Activated CD8-positive, alpha-beta memory T cell treated with anti-CD3 and anti-CD28 coated beads, Interleukin-2, amount 50 U/mL, for 1 hour (primary cell): Measurements from ENCODE around the gene COL9A3.

Experiments
- DNase-seq: peaks from one replicate; pipeline ENCODE4 v3.0.0-alpha.2; 2020; ENCODE audit errors: extremely low read depth

Gene COL9A3

DNA sequence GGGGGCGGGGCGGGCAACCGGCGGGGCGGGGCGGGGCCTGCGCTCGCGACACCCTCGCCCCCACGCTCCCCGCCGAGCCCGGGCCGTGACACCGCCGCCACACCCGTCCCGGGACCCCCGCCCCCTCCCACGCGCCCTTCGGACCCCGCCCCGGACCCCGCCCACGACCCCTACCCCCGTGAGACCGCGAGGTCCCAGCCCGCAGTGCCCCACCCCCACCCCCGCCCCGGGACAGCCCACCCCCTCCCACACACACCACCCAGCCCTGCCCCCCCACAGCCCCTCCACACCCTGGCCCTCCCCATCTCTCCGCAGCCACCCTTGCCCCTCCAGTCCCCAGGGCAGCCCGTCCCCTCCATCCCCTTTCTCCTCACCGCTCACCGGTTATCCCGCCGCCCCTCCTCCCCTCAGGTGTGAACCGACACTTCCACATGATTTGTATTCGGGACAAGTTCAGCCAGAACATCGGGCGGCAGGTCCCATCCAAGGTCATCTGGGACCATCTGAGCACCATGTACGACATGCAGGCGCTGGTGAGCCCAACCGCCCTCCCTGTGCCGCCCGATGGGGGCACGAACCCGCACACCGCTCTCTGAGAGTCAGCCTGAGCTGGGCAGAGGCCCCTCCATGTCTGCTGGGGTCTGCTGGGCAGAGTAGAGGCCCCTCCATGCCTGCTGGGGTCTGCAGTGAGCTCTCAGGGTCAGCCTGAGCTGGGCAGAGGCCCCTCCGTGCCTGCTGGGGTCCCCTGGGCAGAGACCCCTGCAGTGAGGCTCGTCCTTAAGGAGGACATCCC lies 20.0 kb upstream of the COL9A3 start:
- DNase-seq: no peak

GRCh38 chr20:62797671-62798532 lies 18.9 kb upstream of the COL9A3 start:
- DNase-seq: no peak

DNA sequence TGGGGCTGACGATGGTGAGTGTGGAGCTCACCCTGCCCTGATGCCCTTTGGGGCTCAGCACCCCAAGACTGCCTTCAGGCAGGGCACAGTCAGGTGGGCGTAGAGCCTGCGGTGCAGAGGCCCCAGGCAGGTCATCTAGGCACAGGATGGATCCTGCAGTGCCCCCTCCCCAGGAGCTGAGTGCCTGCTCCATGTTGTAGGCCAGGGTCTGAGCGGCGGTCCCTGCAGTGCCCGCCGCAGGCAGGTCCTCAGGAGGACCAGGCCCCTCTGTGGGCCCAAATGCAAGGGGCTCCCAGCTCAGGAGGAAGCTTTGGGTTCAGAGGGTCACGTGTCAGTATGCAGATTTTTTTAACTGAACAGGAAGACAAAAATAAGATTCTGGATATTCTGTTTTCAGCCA lies 17.8 kb upstream of the COL9A3 start:
- no peak for DNase-seq

DNA sequence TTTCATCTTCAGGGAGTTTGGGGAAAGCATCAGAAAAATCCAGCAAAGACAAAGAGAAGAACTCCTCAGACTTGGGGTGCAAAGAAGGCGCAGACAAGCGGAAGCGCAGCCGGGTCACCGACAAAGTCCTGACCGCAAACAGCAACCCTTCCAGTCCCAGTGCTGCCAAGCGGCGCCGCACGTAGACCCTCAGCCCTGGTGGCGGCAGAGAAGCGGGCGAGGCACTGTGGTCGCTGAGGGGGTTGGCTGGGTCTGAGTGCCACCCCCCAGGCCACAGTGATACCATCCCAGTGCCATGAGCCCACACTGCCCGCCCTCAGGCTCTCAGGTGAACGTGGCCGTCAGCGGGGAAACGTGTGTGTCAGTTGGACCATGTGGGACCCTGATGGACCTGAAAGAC lies 17.4 kb upstream of the COL9A3 start:
- no peak for DNase-seq

DNA sequence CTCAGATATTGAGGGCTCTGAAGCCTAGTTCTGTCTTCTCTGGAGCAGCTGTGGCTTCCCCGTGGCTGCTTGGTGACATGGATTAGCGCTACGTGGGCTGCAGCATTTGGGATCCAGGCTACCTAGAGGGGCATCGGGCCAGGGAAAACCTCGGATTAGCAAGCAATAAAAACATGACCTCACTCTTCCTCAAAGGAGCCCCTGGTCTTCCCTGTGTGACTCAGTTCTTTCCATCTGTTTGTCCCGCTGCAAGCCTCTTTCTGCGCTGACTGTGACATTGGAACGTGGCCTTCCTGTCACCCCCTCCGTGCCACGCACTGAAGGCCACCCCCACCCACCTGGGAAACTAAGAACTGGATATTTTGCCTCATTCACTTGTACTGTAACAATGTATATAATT lies 17.0 kb upstream of the COL9A3 start:
- no peak for DNase-seq

GRCh38 chr20:62800314-62801259 lies 16.3 kb upstream of the COL9A3 start:
- no peak for DNase-seq

GRCh38 chr20:62801284-62802010 lies 15.4 kb upstream of the COL9A3 start:
- no peak for DNase-seq

GRCh38 chr20:62802026-62802712 lies 14.7 kb upstream of the COL9A3 start:
- DNase-seq: no peak

DNA sequence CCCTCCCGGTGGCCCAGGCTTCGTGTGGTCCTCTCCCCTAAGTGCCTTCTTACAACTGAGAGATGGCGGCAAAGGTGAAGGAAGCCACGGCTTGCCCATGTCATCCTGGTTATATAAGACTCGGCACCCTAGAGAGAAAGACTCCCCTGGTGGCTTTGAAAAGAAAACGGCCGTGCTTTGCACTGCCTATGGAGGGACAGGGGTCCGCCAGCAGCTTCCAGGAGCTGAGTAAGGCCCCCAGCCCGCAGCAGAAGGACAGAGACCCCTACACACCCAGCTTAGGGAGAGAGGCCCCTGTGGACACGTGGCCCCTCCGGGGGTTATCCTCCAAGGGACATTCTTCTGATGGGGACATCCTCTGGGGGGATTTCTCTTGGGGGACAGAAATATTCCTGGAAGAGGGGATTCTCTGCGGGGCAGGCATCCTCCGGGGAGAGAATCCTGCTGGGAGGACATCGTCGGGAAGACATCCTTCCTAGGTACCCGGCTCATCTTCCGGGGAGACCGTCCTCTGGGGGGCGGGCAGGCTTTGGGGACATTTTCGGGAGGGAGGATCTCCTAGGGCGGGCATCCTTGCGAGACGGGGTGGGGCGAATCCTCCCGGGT lies 12.7 kb upstream of the COL9A3 start:
- no peak for DNase-seq

DNA sequence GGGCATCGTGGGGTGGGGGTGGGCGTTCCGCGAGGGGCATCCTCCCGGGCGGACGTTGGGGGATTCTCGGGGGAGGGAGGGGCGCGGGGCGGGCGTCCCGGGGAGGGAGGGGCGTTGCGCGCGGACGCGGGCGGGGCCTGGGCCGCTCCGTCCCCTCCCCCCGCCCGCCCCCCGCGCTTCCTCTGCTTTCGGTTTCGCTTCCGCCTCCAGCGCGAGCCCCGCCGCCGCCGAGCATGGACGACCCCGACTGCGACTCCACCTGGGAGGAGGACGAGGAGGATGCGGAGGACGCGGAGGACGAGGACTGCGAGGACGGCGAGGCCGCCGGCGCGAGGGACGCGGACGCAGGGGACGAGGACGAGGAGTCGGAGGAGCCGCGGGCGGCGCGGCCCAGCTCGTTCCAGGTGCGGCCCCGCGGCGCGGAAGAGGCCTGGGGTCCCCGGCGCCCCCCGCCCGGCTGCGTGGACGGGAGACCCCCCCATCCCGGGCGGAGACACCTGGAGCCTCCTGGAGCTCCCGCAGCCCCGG lies 12.2 kb upstream of the COL9A3 start, which contains the start of gene OGFR:
Gene OGFR (plus strand): TSS at position 209 of the 528 bp plus-strand sequence. CDS start 25 bp downstream, at position 234.
- no peak for DNase-seq

- no peak for DNase-seq
These were observed 11.6 kb upstream of the COL9A3 start for GRCh38 chr20:62805155-62805710.

DNA sequence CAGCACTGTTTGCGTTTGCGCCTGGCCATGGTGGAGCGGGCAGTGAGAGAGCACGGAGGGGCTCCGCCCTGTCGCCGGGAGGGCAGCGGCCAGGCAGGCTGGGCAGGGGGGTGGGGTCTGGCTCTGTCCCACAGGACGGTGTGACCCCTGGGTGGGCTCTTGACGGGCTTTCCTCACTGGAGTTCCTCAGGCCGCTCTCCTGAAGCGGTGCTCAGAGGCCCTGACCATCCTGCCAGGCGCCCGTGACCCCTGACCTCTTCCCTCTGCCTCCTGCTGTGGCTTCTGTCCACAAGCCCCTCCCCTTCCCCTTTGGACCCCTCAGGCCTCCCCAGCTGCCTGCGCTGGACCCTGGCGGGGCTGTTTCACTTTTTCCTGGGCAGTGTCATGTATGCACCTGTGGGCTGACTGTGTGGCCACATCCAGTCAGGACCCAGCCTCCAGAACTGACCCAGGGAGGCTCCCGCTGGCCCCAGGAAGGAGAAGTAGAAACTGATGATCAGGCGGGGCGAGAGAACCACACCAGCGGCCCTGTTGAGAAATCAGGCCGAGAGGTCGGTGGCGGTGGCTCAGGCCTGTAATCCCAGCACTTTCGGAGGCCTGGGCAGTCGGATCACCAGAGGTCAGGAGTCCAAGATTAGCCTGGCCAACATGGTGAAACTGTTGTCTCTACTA lies 11.0 kb upstream of the COL9A3 start:
- no peak for DNase-seq

DNA sequence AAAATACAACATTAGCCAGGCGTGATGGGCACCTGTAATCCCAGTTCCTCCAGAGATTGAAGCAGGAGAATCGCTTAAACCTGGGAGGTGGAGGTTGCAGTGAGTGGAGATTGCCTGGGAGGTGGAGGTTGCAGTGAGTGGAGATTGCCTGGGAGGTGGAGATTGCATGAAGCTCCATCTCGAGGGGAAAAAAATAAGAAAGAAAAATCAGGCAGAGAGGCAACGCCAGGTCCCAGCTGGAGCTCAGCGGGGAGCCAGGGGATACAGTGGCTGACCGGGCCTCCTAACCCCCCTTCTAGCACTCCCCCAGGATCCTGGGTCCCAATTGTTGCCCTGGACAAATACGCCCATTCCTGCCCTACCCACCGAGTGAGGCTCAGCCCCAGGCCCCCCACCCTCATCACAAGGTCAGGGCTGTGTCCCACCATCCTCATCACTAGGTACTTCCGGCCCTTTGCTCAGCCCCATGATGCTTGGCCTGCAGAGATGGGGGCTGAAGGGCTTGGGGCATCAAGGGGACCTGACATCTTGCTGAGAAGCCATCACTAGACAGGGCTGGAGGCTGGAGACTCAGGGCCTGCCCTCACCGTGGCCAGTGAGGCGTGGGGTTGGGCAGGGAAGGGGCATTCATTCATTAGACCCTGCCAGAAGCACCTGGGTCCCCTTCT lies 10.3 kb upstream of the COL9A3 start:
- DNase-seq: no peak

DNA sequence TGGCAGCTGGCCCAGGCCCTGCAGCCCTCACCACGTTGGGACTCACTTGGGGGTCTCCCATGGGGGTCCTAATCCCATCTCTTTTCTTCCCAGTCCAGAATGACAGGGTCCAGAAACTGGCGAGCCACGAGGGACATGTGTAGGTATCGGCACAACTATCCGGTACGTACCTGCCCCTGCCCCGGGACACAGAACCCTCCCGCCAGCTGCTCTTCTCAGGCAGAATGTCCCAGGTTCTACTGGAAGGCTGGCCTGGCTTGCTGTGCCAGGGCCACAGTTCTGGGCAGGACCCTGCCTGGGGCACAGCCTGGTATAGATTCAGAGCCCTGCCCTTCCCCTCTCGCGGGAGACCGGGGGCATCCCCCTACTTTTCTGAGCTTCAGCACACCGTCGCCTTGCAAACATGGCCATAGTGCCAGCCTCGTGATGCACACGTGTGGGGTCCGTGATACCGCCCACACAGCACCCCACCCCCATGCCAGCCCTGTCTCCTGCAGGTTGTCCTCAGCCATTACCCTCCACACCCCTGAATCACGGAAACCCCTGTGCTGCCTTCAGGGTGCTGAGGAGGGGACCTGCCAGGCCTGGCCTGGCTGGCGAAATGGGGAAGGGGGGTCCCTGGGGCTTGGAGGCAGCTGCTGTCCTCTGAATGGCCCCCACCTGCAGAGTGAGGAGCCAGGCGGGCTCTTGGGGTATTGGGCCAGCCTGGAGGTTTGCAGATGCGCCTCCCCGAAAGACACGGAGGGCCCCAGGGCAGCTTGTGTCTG lies 9.2 kb upstream of the COL9A3 start:
- no peak for DNase-seq

GRCh38 chr20:62808211-62808865 lies 8.5 kb upstream of the COL9A3 start:
- DNase-seq: no peak

GRCh38 chr20:62809530-62810428 lies 7.1 kb upstream of the COL9A3 start:
- no peak for DNase-seq
